Daoy (cell line): ENCODE data around the gene GIMAP8. TPM values are rescaled to one million over a fixed set of nuclear protein-coding genes. Genes with fewer than 3 reads are reported as not detected.
A peak's percentile ranks its signal among the peaks of the same experiment; 100 is the strongest.
"Not testable (repeated sequence)": the region's sequence is repeated elsewhere in the genome, so short reads cannot be mapped to it uniquely, and the experiment has no call there.

Source experiments
- DNase-seq: peaks from one replicate; pipeline ENCODE4 v3.0.0-alpha.2; 2015; ENCODE audit warnings: low read depth
- total RNA-seq: library from RNA; depleted of rRNA; stranded (reverse); fragments of >200 nt; shearing (Covaris generic); gene quantifications from 2 replicates; pipeline ENCODE4 v1.2.3, GENCODE V29; 2014

The GIMAP8 gene
- total RNA-seq, 1 experiment from 2014 or later: not detected

- DNase-seq: no peak
These were observed 14.9 kb upstream of the GIMAP8 start for GRCh38 chr7:150435390-150436073.

GRCh38 chr7:150439967-150440366 is 10.5 kb upstream of the GIMAP8 start:
- DNase-seq: no peak

GRCh38 chr7:150441524-150441923 is 8.9 kb upstream of the GIMAP8 start:
- no peak for DNase-seq

- DNase-seq: no peak
These were observed 7.6 kb upstream of the GIMAP8 start for GRCh38 chr7:150442811-150443210.

GRCh38 chr7:150443793-150444540 is 6.5 kb upstream of the GIMAP8 start:
- no peak for DNase-seq

GRCh38 chr7:150444674-150445365 is 5.6 kb upstream of the GIMAP8 start:
- no peak for DNase-seq

- DNase-seq: no peak
These were observed 4.0 kb upstream of the GIMAP8 start for GRCh38 chr7:150446288-150446938.

- DNase-seq: no peak
These were observed 2.3 kb upstream of the GIMAP8 start for GRCh38 chr7:150447966-150448788.

GRCh38 chr7:150448789-150449147 is 1.7 kb upstream of the GIMAP8 start:
- DNase-seq: peak; percentile 83

GRCh38 chr7:150449206-150449952 is 1.1 kb upstream of the GIMAP8 start:
- DNase-seq: no peak

- no peak for DNase-seq
These were observed 815 bp downstream of the GIMAP8 start for GRCh38 chr7:150451097-150451793.

- DNase-seq: no peak
These were observed 1.5 kb downstream of the GIMAP8 start for GRCh38 chr7:150451833-150452461.

- no peak for DNase-seq
These were observed 2.8 kb downstream of the GIMAP8 start for GRCh38 chr7:150453181-150453580.

- no peak for DNase-seq
These were observed 3.5 kb downstream of the GIMAP8 start for GRCh38 chr7:150453892-150454291.

- not testable (repeated sequence) for DNase-seq
These were observed 6.6 kb downstream of the GIMAP8 start for GRCh38 chr7:150457064-150457463.

GRCh38 chr7:150458235-150458634 is 7.8 kb downstream of the GIMAP8 start:
- DNase-seq: no peak

GRCh38 chr7:150458756-150459155 is 8.3 kb downstream of the GIMAP8 start:
- no peak for DNase-seq

GRCh38 chr7:150461520-150461919 is 11.1 kb downstream of the GIMAP8 start:
- DNase-seq: no peak

- no peak for DNase-seq
These were observed 12.0 kb downstream of the GIMAP8 start for GRCh38 chr7:150462413-150462812.

GRCh38 chr7:150463461-150463860 is 13.0 kb downstream of the GIMAP8 start:
- DNase-seq: no peak
